ENCODE results near the gene ABTB2. TPM values are rescaled to one million over a fixed set of nuclear protein-coding genes. Genes with fewer than 3 reads are reported as not detected.

ABTB2 gene
- total RNA-seq, 1 donor from 2014 or later = 24.7 TPM

- Histone ChIP-seq H3K4me1 (peaks cover 16% of the 10 kb centered on the region), H3K27ac (replicated peaks) (peak overlapping the region; percentile 50), H3K36me3 (peaks cover 99% of the 10 kb centered on the region), H3K9me3 (replicated peaks) (no peaks in the 10 kb centered on the region), H3K4me3 (no peak overlapping the region), H3K27me3 (ENCODE audit: low read depth) (no peaks in the 10 kb centered on the region)
- no peak for DNase-seq
- TF ChIP-seq CTCF (IDR thresholded peaks at IDR 0.05; ENCODE audit: borderline replicate concordance) = no peak
- intact Hi-C loops (cut with micrococcal nuclease) = no loop called here
These were observed 214.8 kb downstream of the ABTB2 start for GRCh38 chr11:34143048-34143447.

- Histone ChIP-seq H3K4me1 (peaks cover 16% of the 10 kb centered on the region), H3K27me3 (ENCODE audit: low read depth) (no peaks in the 10 kb centered on the region), H3K36me3 (peaks cover 99% of the 10 kb centered on the region), H3K4me3 (no peak overlapping the region), H3K9me3 (replicated peaks) (no peaks in the 10 kb centered on the region), H3K27ac (replicated peaks) (no peak overlapping the region)
- DNase-seq = no peak
- TF ChIP-seq CTCF (IDR thresholded peaks at IDR 0.05; ENCODE audit: borderline replicate concordance) = no peak
- intact Hi-C loops (cut with micrococcal nuclease) = no loop called here
These were observed 217.7 kb downstream of the ABTB2 start for GRCh38 chr11:34140149-34140548.

DNA sequence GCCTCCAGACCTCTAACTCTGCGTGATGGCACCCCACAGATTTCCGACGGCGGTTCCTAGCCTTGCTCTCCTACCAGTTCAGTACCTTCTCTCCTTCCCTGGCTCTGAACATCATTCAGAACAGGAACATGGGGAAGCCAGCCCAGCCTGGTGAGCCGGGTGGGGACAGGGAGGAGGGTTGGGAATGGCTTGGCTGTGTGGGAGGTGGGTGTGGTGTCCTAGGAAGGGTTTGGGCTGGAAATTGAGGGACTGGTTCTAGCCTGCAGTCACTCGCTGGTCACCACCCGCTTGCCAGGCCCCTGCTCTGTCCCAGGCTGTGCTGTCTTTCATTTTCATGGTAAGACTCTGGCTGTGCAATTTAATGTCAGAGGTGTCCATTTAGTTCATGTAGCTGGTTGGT is 218.5 kb downstream of the ABTB2 start:
- H3K36me3 ChIP-seq = peaks cover 99% of the 10 kb centered on the region
- H3K9me3 ChIP-seq (replicated peaks) = no peaks in the 10 kb centered on the region
- H3K27ac ChIP-seq (replicated peaks) = no peak overlapping the region
- no peak for DNase-seq
- no peaks in the 10 kb centered on the region for H3K27me3 ChIP-seq (ENCODE audit: low read depth)
- TF ChIP-seq CTCF (IDR thresholded peaks at IDR 0.05; ENCODE audit: borderline replicate concordance) = no peak
- intact Hi-C loops (cut with micrococcal nuclease) = no loop called here
- no peak overlapping the region for H3K4me3 ChIP-seq
- H3K4me1 ChIP-seq = peaks cover 16% of the 10 kb centered on the region

DNA sequence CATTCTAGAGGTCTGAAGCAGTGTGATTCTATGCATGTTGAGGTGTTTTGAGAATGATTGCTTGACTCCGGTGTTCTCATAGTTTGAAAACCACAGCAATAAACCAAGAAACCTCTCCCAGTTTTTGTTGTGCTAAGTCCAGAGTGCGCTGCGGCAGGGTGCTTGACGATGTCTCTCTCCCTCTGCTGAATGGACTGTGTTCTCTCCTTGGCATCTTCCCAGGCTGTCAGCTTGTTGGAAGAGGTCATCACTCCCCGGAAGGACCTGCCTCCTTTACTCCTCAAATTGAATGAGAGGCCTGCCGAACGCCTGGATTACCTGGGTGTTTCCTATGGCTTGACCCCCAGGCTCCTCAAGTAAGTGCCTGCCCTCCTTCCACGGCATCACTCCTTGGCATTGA is 221.4 kb downstream of the ABTB2 start:
- TF ChIP-seq CTCF (IDR thresholded peaks at IDR 0.05; ENCODE audit: borderline replicate concordance) = no peak
- no peaks in the 10 kb centered on the region for H3K27me3 ChIP-seq (ENCODE audit: low read depth)
- H3K27ac ChIP-seq (replicated peaks) = no peak overlapping the region
- DNase-seq = no peak
- intact Hi-C loops (cut with micrococcal nuclease) = no loop called here
- H3K4me3 ChIP-seq = no peak overlapping the region
- no peaks in the 10 kb centered on the region for H3K9me3 ChIP-seq (replicated peaks)
- peaks cover 98% of the 10 kb centered on the region for H3K36me3 ChIP-seq
- H3K4me1 ChIP-seq = peaks cover 15% of the 10 kb centered on the region

DNA sequence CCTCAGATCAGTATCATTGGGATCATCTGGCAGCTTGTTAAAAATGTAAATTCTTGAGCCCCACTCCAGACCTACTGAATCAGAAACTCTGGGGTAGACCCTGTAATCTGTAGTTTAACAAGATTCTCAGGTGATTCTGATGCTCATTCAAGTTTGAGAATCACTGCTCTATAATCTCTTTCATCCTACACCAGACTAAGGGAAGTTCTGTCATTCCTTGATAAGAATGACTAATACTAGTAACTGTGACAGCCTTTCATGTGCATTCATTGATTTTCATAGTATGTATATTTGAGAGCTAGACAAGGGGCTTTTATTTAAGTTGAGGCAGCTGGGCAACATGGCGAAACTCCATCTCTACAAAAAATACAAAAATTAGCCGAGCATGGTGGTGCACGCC is 222.4 kb downstream of the ABTB2 start:
- peaks cover 15% of the 10 kb centered on the region for H3K4me1 ChIP-seq
- no peak for TF ChIP-seq CTCF (IDR thresholded peaks at IDR 0.05; ENCODE audit: borderline replicate concordance)
- no peaks in the 10 kb centered on the region for H3K27me3 ChIP-seq (ENCODE audit: low read depth)
- H3K36me3 ChIP-seq = peaks cover 98% of the 10 kb centered on the region
- no peak overlapping the region for H3K27ac ChIP-seq (replicated peaks)
- H3K4me3 ChIP-seq = no peak overlapping the region
- no peak for DNase-seq
- H3K9me3 ChIP-seq (replicated peaks) = no peaks in the 10 kb centered on the region
- intact Hi-C loops (cut with micrococcal nuclease) = no loop called here

DNA sequence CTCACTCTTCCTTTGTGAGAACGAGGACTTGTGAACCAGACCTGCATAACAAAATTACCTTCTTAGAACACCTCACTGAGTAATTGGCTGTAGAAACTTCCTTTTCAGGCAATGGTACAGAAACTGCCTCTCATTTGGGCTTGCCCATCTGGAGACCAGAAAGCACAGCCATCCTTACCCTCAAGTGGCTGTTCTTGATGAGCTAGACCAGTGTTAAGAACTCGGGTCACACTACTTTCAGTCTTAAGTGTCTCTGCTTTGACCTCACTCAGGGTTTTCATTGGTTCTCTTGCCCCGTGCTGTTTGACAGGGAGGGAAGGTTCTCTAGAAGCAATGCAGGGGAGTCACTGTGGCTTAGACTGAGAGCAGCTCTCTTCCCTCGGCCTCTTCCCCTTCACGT is 223.0 kb downstream of the ABTB2 start:
- no peak overlapping the region for H3K27ac ChIP-seq (replicated peaks)
- peaks cover 15% of the 10 kb centered on the region for H3K4me1 ChIP-seq
- H3K9me3 ChIP-seq (replicated peaks) = no peaks in the 10 kb centered on the region
- H3K27me3 ChIP-seq (ENCODE audit: low read depth) = no peaks in the 10 kb centered on the region
- TF ChIP-seq CTCF (IDR thresholded peaks at IDR 0.05; ENCODE audit: borderline replicate concordance) = no peak
- peaks cover 98% of the 10 kb centered on the region for H3K36me3 ChIP-seq
- intact Hi-C loops (cut with micrococcal nuclease) = no loop called here
- no peak for DNase-seq
- H3K4me3 ChIP-seq = no peak overlapping the region
